RKO (cell line): ENCODE data around the gene LIN52.
A peak's percentile ranks its signal among the peaks of the same experiment; 100 is the strongest.

Experiments used
- DNase-seq: peaks from one replicate; pipeline ENCODE4 v3.0.0-alpha.2; 2016; ENCODE audit warnings: low spot score

LIN52 gene

GRCh38 chr14:74194506-74195274 is 109.9 kb downstream of the LIN52 start:
- DNase-seq: no peak

- DNase-seq: no peak
Observed at GRCh38 chr14:74195623-74196022, 110.9 kb downstream of the LIN52 start.

GRCh38 chr14:74198441-74199234 is 113.9 kb downstream of the LIN52 start:
- no peak for DNase-seq

- DNase-seq: no peak
Observed at GRCh38 chr14:74202113-74202512, 117.4 kb downstream of the LIN52 start.

GRCh38 chr14:74203639-74204038 is 118.9 kb downstream of the LIN52 start:
- DNase-seq: no peak

GRCh38 chr14:74204491-74204890 is 119.7 kb downstream of the LIN52 start:
- DNase-seq: no peak

- DNase-seq: no peak
Observed at GRCh38 chr14:74205882-74206281, 121.1 kb downstream of the LIN52 start.

GRCh38 chr14:74207943-74208342 is 123.2 kb downstream of the LIN52 start:
- DNase-seq: peak; percentile 5

- DNase-seq: no peak
Observed at GRCh38 chr14:74208642-74209041, 123.9 kb downstream of the LIN52 start.

- no peak for DNase-seq
Observed at GRCh38 chr14:74211945-74212580, 127.3 kb downstream of the LIN52 start.

GRCh38 chr14:74213907-74214803 is 129.4 kb downstream of the LIN52 start:
- no peak for DNase-seq

- no peak for DNase-seq
Observed at GRCh38 chr14:74216671-74217070, 131.9 kb downstream of the LIN52 start.

- DNase-seq: no peak
Observed at GRCh38 chr14:74217672-74218448, 133.1 kb downstream of the LIN52 start.

- no peak for DNase-seq
Observed at GRCh38 chr14:74218462-74218861, 133.7 kb downstream of the LIN52 start.

GRCh38 chr14:74219277-74220205 is 134.8 kb downstream of the LIN52 start:
- DNase-seq: no peak

- DNase-seq: no peak
Observed at GRCh38 chr14:74220991-74221390, 136.2 kb downstream of the LIN52 start.

GRCh38 chr14:74221741-74222140 is 137.0 kb downstream of the LIN52 start:
- no peak for DNase-seq

GRCh38 chr14:74223016-74223415 is 138.3 kb downstream of the LIN52 start:
- no peak for DNase-seq

- no peak for DNase-seq
Observed at GRCh38 chr14:74231784-74232183, 147.0 kb downstream of the LIN52 start.

GRCh38 chr14:74235017-74235416 is 150.3 kb downstream of the LIN52 start:
- no peak for DNase-seq
